ENCODE measurements around the gene ADGRL1. TPM values are rescaled to one million over a fixed set of nuclear protein-coding genes. Genes with fewer than 3 reads are reported as not detected.
"Not testable (repeated sequence)": the region's sequence is repeated elsewhere in the genome, so short reads cannot be mapped to it uniquely, and the experiment has no call there.

The ADGRL1 gene
- total and polyA plus RNA-seq, 2 experiments from 2014 or later: 19.6 to 55.8 TPM

GRCh38 chr19:14187561-14187960, 18.4 kb downstream of the ADGRL1 start:
- no peak for TF ChIP-seq CTCF (IDR thresholded peaks at IDR 0.05; ENCODE audit: low read depth, low read length)
- Histone ChIP-seq H3K27me3 (no peaks in the 10 kb centered on the region), H3K9me3 (ENCODE audit: low read depth) (no peaks in the 10 kb centered on the region), H3K27ac (no peak overlapping the region), H3K36me3 (no peaks in the 10 kb centered on the region), H3K4me3 (no peak overlapping the region), H3K4me1 (ENCODE audit: low read depth) (no peaks in the 10 kb centered on the region)
- no peak for DNase-seq (ENCODE audit: low read depth in 1 of 2, low spot score in 1 of 2)

GRCh38 chr19:14186684-14187083, 19.3 kb downstream of the ADGRL1 start:
- DNase-seq (ENCODE audit: low read depth in 1 of 2, low spot score in 1 of 2); H3K4me1 ChIP-seq (ENCODE audit: low read depth); H3K4me3 ChIP-seq; H3K27ac ChIP-seq; H3K36me3 ChIP-seq; H3K27me3 ChIP-seq; H3K9me3 ChIP-seq (ENCODE audit: low read depth): not testable (repeated sequence)

GRCh38 chr19:14185691-14186090, 20.3 kb downstream of the ADGRL1 start:
- DNase-seq (ENCODE audit: low read depth in 1 of 2, low spot score in 1 of 2); H3K9me3 ChIP-seq (ENCODE audit: low read depth); H3K27ac ChIP-seq: not testable (repeated sequence)

GRCh38 chr19:14185158-14185557, 20.8 kb downstream of the ADGRL1 start:
- Histone ChIP-seq H3K4me3 (no peak overlapping the region), H3K9me3 (ENCODE audit: low read depth) (no peaks in the 10 kb centered on the region), H3K27me3 (no peaks in the 10 kb centered on the region), H3K4me1 (ENCODE audit: low read depth) (no peaks in the 10 kb centered on the region), H3K36me3 (no peaks in the 10 kb centered on the region), H3K27ac (no peak overlapping the region)
- no peak for TF ChIP-seq CTCF (IDR thresholded peaks at IDR 0.05; ENCODE audit: low read depth, low read length)
- no peak for DNase-seq (ENCODE audit: low read depth in 1 of 2, low spot score in 1 of 2)

More at GRCh38 chr19:14185691-14186090, 20.3 kb downstream of the ADGRL1 start:
- not testable (repeated sequence) for H3K4me3 ChIP-seq; H3K27me3 ChIP-seq; H3K4me1 ChIP-seq (ENCODE audit: low read depth); H3K36me3 ChIP-seq

- H3K36me3 ChIP-seq: no peaks in the 10 kb centered on the region
- H3K4me3 ChIP-seq: no peak overlapping the region
- TF ChIP-seq CTCF (IDR thresholded peaks at IDR 0.05; ENCODE audit: low read depth, low read length): no peak
- H3K9me3 ChIP-seq (ENCODE audit: low read depth): no peaks in the 10 kb centered on the region
- no peaks in the 10 kb centered on the region for H3K4me1 ChIP-seq (ENCODE audit: low read depth)
- DNase-seq (ENCODE audit: low read depth in 1 of 2, low spot score in 1 of 2): no peak
- no peaks in the 10 kb centered on the region for H3K27me3 ChIP-seq
- H3K27ac ChIP-seq: no peak overlapping the region
These were observed 22.1 kb downstream of the ADGRL1 start for GRCh38 chr19:14183741-14184350.

GRCh38 chr19:14182476-14182875, 23.5 kb downstream of the ADGRL1 start:
- DNase-seq (ENCODE audit: low read depth in 1 of 2, low spot score in 1 of 2): no peak
- TF ChIP-seq CTCF (IDR thresholded peaks at IDR 0.05; ENCODE audit: low read depth, low read length): no peak
- H3K9me3 ChIP-seq (ENCODE audit: low read depth): no peaks in the 10 kb centered on the region
- no peak overlapping the region for H3K4me3 ChIP-seq
- H3K27me3 ChIP-seq: no peaks in the 10 kb centered on the region
- H3K4me1 ChIP-seq (ENCODE audit: low read depth): no peaks in the 10 kb centered on the region
- H3K27ac ChIP-seq: peak overlapping the region; percentile 13
- no peaks in the 10 kb centered on the region for H3K36me3 ChIP-seq

GRCh38 chr19:14181906-14182305, 24.1 kb downstream of the ADGRL1 start:
- no peaks in the 10 kb centered on the region for H3K4me1 ChIP-seq (ENCODE audit: low read depth)
- H3K36me3 ChIP-seq: no peaks in the 10 kb centered on the region
- H3K4me3 ChIP-seq: no peak overlapping the region
- no peaks in the 10 kb centered on the region for H3K9me3 ChIP-seq (ENCODE audit: low read depth)
- DNase-seq (ENCODE audit: low read depth in 1 of 2, low spot score in 1 of 2): no peak
- no peak overlapping the region for H3K27ac ChIP-seq
- no peaks in the 10 kb centered on the region for H3K27me3 ChIP-seq
- no peak for TF ChIP-seq CTCF (IDR thresholded peaks at IDR 0.05; ENCODE audit: low read depth, low read length)

- not testable (repeated sequence) for DNase-seq (ENCODE audit: low read depth in 1 of 2, low spot score in 1 of 2); H3K4me3 ChIP-seq; H3K4me1 ChIP-seq (ENCODE audit: low read depth); H3K27me3 ChIP-seq; H3K27ac ChIP-seq; H3K36me3 ChIP-seq; H3K9me3 ChIP-seq (ENCODE audit: low read depth)
These were observed 24.8 kb downstream of the ADGRL1 start for GRCh38 chr19:14181199-14181598.

Data from cardiac muscle cell (in vitro differentiated cells and primary cell).